ENCODE results near the gene CHIC2. TPM values are rescaled to one million over a fixed set of nuclear protein-coding genes. Genes with fewer than 3 reads are reported as not detected.

Gene CHIC2
- total RNA-seq, 1 donor from 2014 or later, result 14.5 TPM

- H3K27me3 Mint-ChIP-seq (ENCODE audit: unreplicated experiment), result peaks cover 2% of the 10 kb centered on the region
- no peak overlapping the region for H3K27ac Mint-ChIP-seq (ENCODE audit: unreplicated experiment)
- no peak for DNase-seq
- no peaks in the 10 kb centered on the region for H3K9me3 Mint-ChIP-seq (ENCODE audit: unreplicated experiment)
- H3K4me1 Mint-ChIP-seq (ENCODE audit: low read depth, unreplicated experiment), result no peaks in the 10 kb centered on the region
- no peak overlapping the region for H3K4me3 Mint-ChIP-seq (ENCODE audit: unreplicated experiment)
- TF ChIP-seq CTCF (IDR thresholded peaks at IDR 0.05; ENCODE audit: partially characterized antibody, unreplicated experiment), result no peak
- H3K36me3 Mint-ChIP-seq (ENCODE audit: unreplicated experiment), result no peaks in the 10 kb centered on the region
Observed at GRCh38 chr4:53987761-53988171, 76.6 kb downstream of the CHIC2 start.

GRCh38 chr4:53986062-53986461 is 78.3 kb downstream of the CHIC2 start:
- no peaks in the 10 kb centered on the region for H3K36me3 Mint-ChIP-seq (ENCODE audit: unreplicated experiment)
- no peak overlapping the region for H3K4me3 Mint-ChIP-seq (ENCODE audit: unreplicated experiment)
- H3K4me1 Mint-ChIP-seq (ENCODE audit: low read depth, unreplicated experiment), result no peaks in the 10 kb centered on the region
- no peak overlapping the region for H3K27ac Mint-ChIP-seq (ENCODE audit: unreplicated experiment)
- no peak for TF ChIP-seq CTCF (IDR thresholded peaks at IDR 0.05; ENCODE audit: partially characterized antibody, unreplicated experiment)
- DNase-seq, result no peak
- H3K9me3 Mint-ChIP-seq (ENCODE audit: unreplicated experiment), result no peaks in the 10 kb centered on the region
- H3K27me3 Mint-ChIP-seq (ENCODE audit: unreplicated experiment), result peaks cover 2% of the 10 kb centered on the region

GRCh38 chr4:53981567-53981966 is 82.8 kb downstream of the CHIC2 start:
- H3K36me3 Mint-ChIP-seq (ENCODE audit: unreplicated experiment), result no peaks in the 10 kb centered on the region
- H3K4me1 Mint-ChIP-seq (ENCODE audit: low read depth, unreplicated experiment), result no peaks in the 10 kb centered on the region
- DNase-seq, result no peak
- no peaks in the 10 kb centered on the region for H3K9me3 Mint-ChIP-seq (ENCODE audit: unreplicated experiment)
- H3K27me3 Mint-ChIP-seq (ENCODE audit: unreplicated experiment), result no peaks in the 10 kb centered on the region
- H3K4me3 Mint-ChIP-seq (ENCODE audit: unreplicated experiment), result no peak overlapping the region
- TF ChIP-seq CTCF (IDR thresholded peaks at IDR 0.05; ENCODE audit: partially characterized antibody, unreplicated experiment), result no peak
- H3K27ac Mint-ChIP-seq (ENCODE audit: unreplicated experiment), result no peak overlapping the region

- no peak overlapping the region for H3K4me3 Mint-ChIP-seq (ENCODE audit: unreplicated experiment)
- H3K9me3 Mint-ChIP-seq (ENCODE audit: unreplicated experiment), result no peaks in the 10 kb centered on the region
- H3K4me1 Mint-ChIP-seq (ENCODE audit: low read depth, unreplicated experiment), result no peaks in the 10 kb centered on the region
Observed at GRCh38 chr4:53981066-53981465, 83.3 kb downstream of the CHIC2 start.

GRCh38 chr4:53974561-53974960 is 89.8 kb downstream of the CHIC2 start:
- H3K4me3 Mint-ChIP-seq (ENCODE audit: unreplicated experiment), result no peak overlapping the region
- H3K4me1 Mint-ChIP-seq (ENCODE audit: low read depth, unreplicated experiment), result no peaks in the 10 kb centered on the region
- no peak for TF ChIP-seq CTCF (IDR thresholded peaks at IDR 0.05; ENCODE audit: partially characterized antibody, unreplicated experiment)
- no peak for DNase-seq
- H3K27ac Mint-ChIP-seq (ENCODE audit: unreplicated experiment), result no peak overlapping the region
- peaks cover 2% of the 10 kb centered on the region for H3K27me3 Mint-ChIP-seq (ENCODE audit: unreplicated experiment)
- peaks cover 1% of the 10 kb centered on the region for H3K9me3 Mint-ChIP-seq (ENCODE audit: unreplicated experiment)
- H3K36me3 Mint-ChIP-seq (ENCODE audit: unreplicated experiment), result no peaks in the 10 kb centered on the region

More at GRCh38 chr4:53981066-53981465, 83.3 kb downstream of the CHIC2 start:
- Mint-ChIP-seq H3K27me3 (ENCODE audit: unreplicated experiment) (no peaks in the 10 kb centered on the region), H3K36me3 (ENCODE audit: unreplicated experiment) (no peaks in the 10 kb centered on the region), H3K27ac (ENCODE audit: unreplicated experiment) (no peak overlapping the region)
- no peak for DNase-seq
- TF ChIP-seq CTCF (IDR thresholded peaks at IDR 0.05; ENCODE audit: partially characterized antibody, unreplicated experiment), result no peak

Data from glutamatergic neuron (in vitro differentiated cells).